NB4 (cell line): ENCODE results near the gene SLC8A2.

Source experiments
- DNase-seq: peaks from one replicate; pipeline ENCODE4 v3.0.0; 2010; ENCODE audit warnings: low read depth
- H3K4me3 ChIP-seq: one replicate; pipeline ENCODE4 v1.5.1; 2011; ENCODE audit warnings: mild to moderate bottlenecking, low read depth, low read length, moderate library complexity
- MYC ChIP-seq: IDR thresholded peaks from 2 replicates; pipeline ENCODE4 v1.6.1; 2011; ENCODE audit warnings: low read depth, low read length
- POLR2A ChIP-seq: IDR thresholded peaks from 2 replicates; pipeline ENCODE4 v1.6.1; 2011; ENCODE audit warnings: mild to moderate bottlenecking; ENCODE audit not compliant: insufficient read length; ENCODE audit errors: extremely low read depth
- TF ChIP-seq, protein P1 (sequence below): IDR thresholded peaks from 2 replicates; pipeline ENCODE4 v1.6.1; 2011; ENCODE audit warnings: low read depth, low read length
- TF ChIP-seq, protein P2 (sequence below): IDR thresholded peaks from one replicate; pipeline ENCODE4 v1.5.1; 2012; ENCODE audit warnings: low read depth, low read length

The SLC8A2 gene

DNA sequence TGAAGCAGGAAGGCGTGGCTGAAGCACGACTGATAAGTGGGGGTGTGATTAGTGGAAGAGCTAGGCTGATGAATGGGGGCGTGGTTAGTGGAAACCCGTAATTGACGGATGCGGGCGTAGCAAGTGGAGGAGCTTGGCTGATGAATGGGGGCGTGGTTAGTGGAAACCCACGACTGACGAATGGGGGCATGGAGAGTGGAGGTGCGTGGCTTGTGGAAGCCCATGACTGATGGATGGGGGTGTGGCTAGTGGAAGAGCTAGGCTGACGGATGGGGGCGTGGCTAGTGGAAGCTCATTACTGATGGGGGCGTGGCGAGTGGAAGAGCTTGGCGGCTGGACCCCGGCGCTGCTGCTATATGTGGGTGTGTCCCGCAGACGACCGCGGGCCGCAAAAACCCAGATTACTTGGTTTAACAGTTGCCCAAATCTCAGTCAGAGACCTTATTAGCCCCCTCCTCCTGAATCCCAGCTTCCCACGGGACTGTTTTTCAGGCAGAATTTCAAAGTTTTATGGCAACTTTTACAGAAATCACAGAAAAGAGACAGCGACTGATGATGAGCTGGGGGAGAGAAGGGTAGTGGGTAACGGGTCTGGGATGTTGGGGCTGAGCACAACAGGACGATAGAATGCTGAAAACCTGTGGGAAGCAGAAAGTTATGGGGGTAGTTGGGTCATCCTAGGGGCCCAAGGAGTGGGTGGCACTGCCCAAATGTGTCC, 43.4 kb downstream of the SLC8A2 start:
- peak; percentile 99 for DNase-seq
- H3K4me3 ChIP-seq, result no peak overlapping the region
- no peak for TF ChIP-seq POLR2A
- TF ChIP-seq, protein P1, sequence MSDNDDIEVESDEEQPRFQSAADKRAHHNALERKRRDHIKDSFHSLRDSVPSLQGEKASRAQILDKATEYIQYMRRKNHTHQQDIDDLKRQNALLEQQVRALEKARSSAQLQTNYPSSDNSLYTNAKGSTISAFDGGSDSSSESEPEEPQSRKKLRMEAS, result peak; percentile 76

DNA sequence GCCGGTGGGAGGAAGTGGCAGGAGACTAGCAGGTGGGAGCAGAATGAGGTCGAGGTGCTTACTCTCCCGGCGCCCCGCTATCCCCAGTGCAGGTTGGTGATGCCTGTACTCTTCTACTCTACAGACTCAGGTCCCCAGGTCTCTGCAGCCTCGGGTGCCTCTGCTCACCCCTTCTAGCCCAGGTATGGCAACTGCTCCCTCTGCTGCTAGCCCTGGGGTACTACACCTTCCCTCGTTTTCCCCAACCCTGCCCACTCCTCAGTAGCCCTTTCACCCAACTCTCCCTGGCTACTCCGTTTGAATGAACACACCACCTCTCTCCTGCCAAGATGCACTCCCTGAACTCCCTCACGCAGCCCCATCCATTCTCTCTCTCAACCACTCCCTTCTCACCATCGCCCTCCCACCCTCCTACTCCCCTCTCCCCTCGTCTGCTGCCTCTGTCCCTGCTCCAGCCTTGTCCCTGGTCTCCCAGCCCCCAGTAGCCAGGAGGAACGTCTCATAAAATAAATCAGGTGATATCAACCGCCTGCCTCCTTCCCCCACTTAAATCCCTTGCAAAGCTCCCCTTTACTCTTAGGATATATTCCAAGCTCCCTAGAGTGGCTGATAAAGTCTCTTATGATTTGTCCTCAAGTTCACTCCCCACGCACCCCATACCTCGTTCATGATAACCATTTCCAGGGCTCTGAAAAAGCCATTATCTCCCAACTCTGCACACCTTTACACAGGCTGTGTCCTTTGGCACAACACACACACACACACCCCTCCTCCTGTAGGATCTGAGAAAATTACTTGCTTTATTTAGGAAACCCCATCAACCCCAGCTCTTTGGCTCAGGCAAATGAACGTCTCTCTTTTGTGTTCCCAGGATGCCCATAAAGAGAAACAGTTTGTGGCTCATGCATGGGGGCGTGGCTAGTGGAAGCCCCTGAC, 44.2 kb downstream of the SLC8A2 start:
- no peak overlapping the region for H3K4me3 ChIP-seq

DNA sequence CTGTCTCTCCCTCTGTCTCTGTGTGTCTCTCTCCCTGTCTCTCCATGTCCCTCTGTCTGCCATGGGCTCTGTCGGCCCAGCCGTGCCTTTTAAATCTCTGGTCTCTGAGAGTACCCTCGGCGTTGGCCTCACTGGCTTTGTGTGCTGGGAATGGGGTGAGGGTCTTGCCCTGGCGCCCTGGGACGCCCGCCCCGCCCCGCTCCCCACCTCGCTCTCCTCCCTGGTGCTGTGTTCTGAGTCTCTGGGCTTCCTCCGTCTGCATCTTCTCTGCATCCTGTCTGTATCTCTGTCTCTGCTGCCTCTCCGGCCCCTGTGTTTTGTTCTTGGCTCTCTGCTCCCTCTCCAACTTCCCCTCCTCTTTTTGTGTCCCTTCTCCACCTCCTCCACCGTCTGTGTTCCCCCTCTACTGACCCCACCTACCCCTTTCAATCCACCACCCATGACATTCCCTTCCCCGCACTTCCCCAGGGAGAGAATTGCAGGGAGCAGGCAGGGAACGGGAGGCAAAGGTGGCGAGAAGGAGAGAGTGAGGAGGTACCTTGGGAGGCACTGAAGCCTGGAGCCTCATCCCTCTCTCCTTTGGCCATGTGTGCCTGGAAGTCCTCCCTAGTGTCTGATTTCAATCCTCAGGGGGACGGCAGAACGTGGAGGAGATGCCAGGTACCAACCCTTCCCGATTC, 48.4 kb downstream of the SLC8A2 start:
- H3K4me3 ChIP-seq, result no peak overlapping the region
- no peak for DNase-seq
- TF ChIP-seq, protein P2, sequence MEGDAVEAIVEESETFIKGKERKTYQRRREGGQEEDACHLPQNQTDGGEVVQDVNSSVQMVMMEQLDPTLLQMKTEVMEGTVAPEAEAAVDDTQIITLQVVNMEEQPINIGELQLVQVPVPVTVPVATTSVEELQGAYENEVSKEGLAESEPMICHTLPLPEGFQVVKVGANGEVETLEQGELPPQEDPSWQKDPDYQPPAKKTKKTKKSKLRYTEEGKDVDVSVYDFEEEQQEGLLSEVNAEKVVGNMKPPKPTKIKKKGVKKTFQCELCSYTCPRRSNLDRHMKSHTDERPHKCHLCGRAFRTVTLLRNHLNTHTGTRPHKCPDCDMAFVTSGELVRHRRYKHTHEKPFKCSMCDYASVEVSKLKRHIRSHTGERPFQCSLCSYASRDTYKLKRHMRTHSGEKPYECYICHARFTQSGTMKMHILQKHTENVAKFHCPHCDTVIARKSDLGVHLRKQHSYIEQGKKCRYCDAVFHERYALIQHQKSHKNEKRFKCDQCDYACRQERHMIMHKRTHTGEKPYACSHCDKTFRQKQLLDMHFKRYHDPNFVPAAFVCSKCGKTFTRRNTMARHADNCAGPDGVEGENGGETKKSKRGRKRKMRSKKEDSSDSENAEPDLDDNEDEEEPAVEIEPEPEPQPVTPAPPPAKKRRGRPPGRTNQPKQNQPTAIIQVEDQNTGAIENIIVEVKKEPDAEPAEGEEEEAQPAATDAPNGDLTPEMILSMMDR, result no peak
- TF ChIP-seq MYC, result no peak
- no peak for TF ChIP-seq POLR2A
- TF ChIP-seq, protein P1, result no peak

More for the DNA sequence above, 44.2 kb downstream of the SLC8A2 start:
- peak; percentile 90 for DNase-seq
- TF ChIP-seq, protein P1, result peak; percentile 10; the same call in 1 of the 2 replicates
- TF ChIP-seq, protein P2, result peak; percentile 100
- TF ChIP-seq MYC (no peak), POLR2A (no peak)

DNA sequence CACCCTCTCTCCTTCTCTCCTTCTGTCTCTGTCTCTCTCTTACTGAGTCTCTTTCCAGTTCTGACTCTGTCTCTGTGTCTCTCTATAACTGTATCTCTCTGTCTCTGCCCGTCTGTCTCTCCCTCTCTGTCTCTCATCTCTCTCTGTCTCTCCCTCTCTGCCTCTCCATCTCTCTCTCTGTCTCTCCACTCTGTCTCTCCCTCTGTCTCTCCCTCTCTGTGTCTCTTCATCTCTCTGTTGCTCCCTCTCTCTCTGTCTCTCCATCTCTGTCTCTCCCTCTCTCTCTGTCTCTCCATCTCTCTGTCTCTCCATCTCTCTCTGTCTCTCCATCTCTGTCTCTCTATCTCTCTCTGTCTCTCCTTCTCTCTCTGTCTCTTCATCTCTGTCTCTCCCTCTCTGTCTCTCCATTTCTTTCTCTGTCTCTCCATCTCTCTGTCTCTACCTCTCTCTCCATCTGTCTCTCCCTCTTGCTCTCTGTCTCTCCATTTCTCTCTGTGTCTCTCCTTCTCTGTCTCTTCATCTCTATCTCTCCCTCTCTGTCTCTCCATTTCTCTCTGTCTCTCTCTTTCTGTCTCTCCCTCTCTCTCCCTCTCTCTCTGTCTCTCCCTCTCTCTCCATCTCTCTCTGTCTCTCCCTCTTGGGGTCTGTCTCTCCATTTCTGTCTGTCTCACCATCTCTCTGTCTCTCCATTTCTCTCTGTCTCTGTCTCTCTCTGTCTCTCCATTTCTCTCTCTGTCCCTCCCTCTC, 49.1 kb downstream of the SLC8A2 start:
- no peak for DNase-seq

DNA sequence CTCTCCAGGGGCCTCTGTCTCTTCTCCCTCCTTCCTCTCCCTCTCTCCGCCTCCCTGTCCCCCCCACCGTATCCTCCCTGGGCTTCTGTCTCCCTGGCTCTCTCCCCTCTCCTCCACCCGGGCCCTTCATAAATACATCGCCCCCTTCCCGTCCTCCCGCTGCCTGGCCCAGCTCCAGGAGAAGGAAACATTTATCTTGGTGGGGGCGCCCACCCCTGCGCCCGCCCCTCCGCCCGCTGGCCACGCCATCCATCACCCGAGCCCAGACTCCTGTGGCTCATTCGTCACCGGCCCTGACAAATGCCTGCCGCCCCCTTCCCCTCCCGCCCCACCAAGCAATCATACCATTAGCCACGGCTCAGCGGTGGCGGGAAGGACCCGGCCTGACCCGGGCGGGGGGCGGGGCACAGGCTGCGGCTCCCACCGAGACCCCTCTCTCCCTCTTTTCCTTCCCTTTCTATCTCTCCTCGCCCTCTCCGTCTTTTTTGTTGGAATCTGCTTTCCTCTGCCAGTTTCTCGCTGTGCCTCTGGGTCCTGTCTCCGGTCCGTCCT, 49.8 kb downstream of the SLC8A2 start:
- no peak for TF ChIP-seq POLR2A
- no peak for TF ChIP-seq MYC
- TF ChIP-seq, protein P2, result no peak
- H3K4me3 ChIP-seq, result no peak overlapping the region
- no peak for DNase-seq

More for the DNA sequence above, 49.1 kb downstream of the SLC8A2 start:
- TF ChIP-seq POLR2A (no peak), MYC (no peak)
- TF ChIP-seq, protein P1, result no peak
- TF ChIP-seq, protein P2, result no peak
- H3K4me3 ChIP-seq, result no peak overlapping the region
